ENCODE results near the gene DNAAF5. TPM values are rescaled to one million over a fixed set of nuclear protein-coding genes. Genes with fewer than 3 reads are reported as not detected.

The DNAAF5 gene
- total and polyA plus RNA-seq, 2 of the 4 experiments (the other 2 are of a cell fraction) = 12.4 to 32.6 TPM

DNA sequence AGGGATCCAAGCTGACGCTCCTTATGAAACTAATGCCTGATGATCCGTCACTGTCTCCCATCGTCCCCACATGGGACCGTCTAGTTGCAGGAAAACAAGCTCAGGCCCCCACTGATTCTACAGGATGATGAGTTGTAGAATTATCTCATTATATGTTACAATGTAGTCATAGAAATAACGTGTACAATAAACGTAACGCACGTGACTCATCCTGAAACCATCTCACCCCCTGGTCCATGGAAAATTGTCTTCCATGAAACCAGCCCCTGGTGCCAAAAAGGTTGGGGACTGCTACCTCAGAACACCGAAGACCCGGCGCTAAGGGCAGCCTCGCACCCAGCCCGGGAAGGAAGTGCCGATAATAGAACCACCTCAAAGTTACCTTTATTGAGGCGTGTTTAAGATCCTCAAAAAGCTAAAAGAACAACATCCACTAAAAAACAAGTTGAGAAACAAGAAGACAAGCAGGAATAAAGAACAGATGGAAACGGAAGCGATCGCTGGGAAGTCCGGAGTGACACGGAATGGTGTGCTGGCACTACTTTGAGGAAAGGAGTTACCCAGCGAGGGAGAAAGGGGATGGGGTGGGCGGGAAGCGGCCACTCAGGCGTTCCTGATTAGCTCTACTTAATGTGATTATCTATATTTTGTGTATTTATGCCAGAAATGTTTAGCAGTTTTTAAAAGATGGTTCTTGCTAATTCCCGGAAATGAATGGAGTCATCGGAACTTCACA, 50.7 kb downstream of the DNAAF5 start:
- no peak overlapping the region for H3K4me2 ChIP-seq (ENCODE audit: low read depth, low read length)
- H4K91ac ChIP-seq (ENCODE audit: insufficient read depth, low read depth, low read length) = no peak overlapping the region
- no peaks in the 10 kb centered on the region; the same call in 1 of the 2 replicates for H4K20me1 ChIP-seq (ENCODE audit: insufficient read depth, low read length)
- peaks cover 31% of the 10 kb centered on the region for H3K36me3 ChIP-seq (ENCODE audit: control insufficient read depth, insufficient read depth, low read length)
- ChIA-PET CTCF (interaction anchor here (0.6 kb wide), 1 partner anchor 197 kb away, joined by 3 read pairs; no protein-coding TSS in a partner anchor), POLR2A (ENCODE audit: unreplicated experiment) (no interaction called here)
- TF ChIP-seq FOS (IDR thresholded peaks at IDR 0.05; ENCODE audit: low read depth, low read length) (peak; percentile 45; the same call in 1 of the 2 replicates), RCOR1 (IDR thresholded peaks at IDR 0.05; ENCODE audit: insufficient replicate concordance, low read length) (no peak)
- H3K27me3 ChIP-seq (ENCODE audit: control insufficient read depth, insufficient read depth, low read length) = no peaks in the 10 kb centered on the region
- in situ Hi-C loops (cut with MboI; ENCODE audit: low sequenced_read_pairs) (loop anchor here (5.0 kb wide), 1 partner anchor 460 kb away; no protein-coding TSS in a partner anchor), intact Hi-C loops (cut with micrococcal nuclease) (no loop called here), dilution Hi-C loops (cut with HindIII; ENCODE audit: low sequenced_read_pairs, unreplicated experiment) (no loop called here)
- no peak overlapping the region for H2BK5ac ChIP-seq (ENCODE audit: low read depth, low read length, poor library complexity, severe bottlenecking)
- no peaks in the 10 kb centered on the region for H3K9me3 ChIP-seq (ENCODE audit: control insufficient read depth, insufficient read depth, low read length)
- no peak overlapping the region for H4K5ac ChIP-seq (ENCODE audit: low read depth, low read length)
- no peak overlapping the region for H3K9ac ChIP-seq (ENCODE audit: low read depth, low read length)
- H4K8ac ChIP-seq (ENCODE audit: low read depth in 2 of 2, low read length in 2 of 2) = no peak overlapping the region
- no peak overlapping the region for H3K4ac ChIP-seq (ENCODE audit: low read depth, low read length)
- WGBS, 2 experiments (ENCODE audit: extremely low coverage in 2 of 2, insufficient read length in 1 of 2) = 93% methylated on average over 6 of the region's 26 CpGs; no CpG with 5 or more reads in 1 of the 2 experiments
- peak overlapping the region; percentile 6; the same call in 1 of the 2 replicates for H2BK120ac ChIP-seq (ENCODE audit: low read depth, low read length)
- no peak overlapping the region for H2AK9ac ChIP-seq (replicated peaks; ENCODE audit: low read depth, low read length, poor library complexity)
- 0 out of 2 replicates have a peak overlapping the region, but pooled peaks have one; percentile 16 for H2BK20ac ChIP-seq (ENCODE audit: low read depth, low read length)
- H3K4me3 ChIP-seq (ENCODE audit: insufficient read depth, low read depth, low read length) = no peak overlapping the region
- peaks cover 11% of the 10 kb centered on the region for H3K4me1 ChIP-seq (ENCODE audit: control insufficient read depth, insufficient read depth, low read length)
- BruUV-seq (replicated peaks) = no TSS peak
- no peak overlapping the region for H3K23ac ChIP-seq (ENCODE audit: low read depth, low read length)
- H2BK15ac ChIP-seq (ENCODE audit: low read depth, low read length) = no peak overlapping the region
- H2AK5ac ChIP-seq (ENCODE audit: low read depth, low read length) = no peak overlapping the region
- no peak overlapping the region for H2AFZ ChIP-seq (replicated peaks; ENCODE audit: low read length, poor library complexity)
- DNase-seq (peak; percentile 63), ATAC-seq (ENCODE audit: low read depth) (no peak)
- H3K9me1 ChIP-seq (ENCODE audit: insufficient read depth, low read length) = peaks cover 3% of the 10 kb centered on the region; the same call in 1 of the 2 replicates
- peak overlapping the region; percentile 21; the same call in 1 of the 2 replicates for H3K14ac ChIP-seq (replicated peaks; ENCODE audit: low read depth, low read length)
- no peak overlapping the region for H3K27ac ChIP-seq (ENCODE audit: insufficient read depth, low read length)
- no peak overlapping the region for H3K56ac ChIP-seq (ENCODE audit: extremely low read depth, insufficient read depth, low read length)
- H3K79me1 ChIP-seq (ENCODE audit: low read depth in 1 of 2, low read length in 2 of 2) = peaks cover 0 to 4% of the 10 kb centered on the region in 2 experiments; a peak in 1 of 4 replicates
- H3K18ac ChIP-seq (ENCODE audit: low read depth, low read length) = no peak overlapping the region
